Measurements from ENCODE around the gene ACTN1. TPM values are rescaled to one million over a fixed set of nuclear protein-coding genes. Genes with fewer than 3 reads are reported as not detected.

The ACTN1 gene
- total RNA-seq, 4 donors from 2014 or later: 31.9 to 111 (median 76.1) TPM

- TF ChIP-seq CTCF (IDR thresholded peaks at IDR 0.05) (no peak), POLR2A (IDR thresholded peaks at IDR 0.05) (no peak)
- DNase-seq (ENCODE audit: low spot score in 2 of 2): no peak
- H3K4me3 ChIP-seq (ENCODE audit: low read depth, poor library complexity, severe bottlenecking): no peak overlapping the region
- intact Hi-C loops (cut with DNase I; ENCODE audit: low total_unique reads): no loop called here
- WGBS, 2 donors: 69 to 78% methylated on average over 5 of the region's 5 CpGs
Observed at GRCh38 chr14:68998062-68998461, 19.0 kb upstream of the ACTN1 start.

GRCh38 chr14:68995731-68996130 lies 16.6 kb upstream of the ACTN1 start:
- no peak for TF ChIP-seq CTCF (IDR thresholded peaks at IDR 0.05)
- no peak for TF ChIP-seq POLR2A (IDR thresholded peaks at IDR 0.05)
- no peak overlapping the region for H3K4me3 ChIP-seq (ENCODE audit: low read depth, poor library complexity, severe bottlenecking)
- 88 to 90% methylated on average over 4 of the region's 4 CpGs for WGBS, 2 donors
- no peak for DNase-seq (ENCODE audit: low spot score in 2 of 2)
- intact Hi-C loops (cut with DNase I; ENCODE audit: low total_unique reads): no loop called here

GRCh38 chr14:68994056-68994455 lies 15.0 kb upstream of the ACTN1 start:
- intact Hi-C loops (cut with DNase I; ENCODE audit: low total_unique reads): no loop called here
- no peak overlapping the region for H3K4me3 ChIP-seq (ENCODE audit: low read depth, poor library complexity, severe bottlenecking)
- WGBS, 2 donors: 80 to 96% methylated on average over 2 of the region's 2 CpGs
- no peak for DNase-seq (ENCODE audit: low spot score in 2 of 2)
- no peak for TF ChIP-seq CTCF (IDR thresholded peaks at IDR 0.05)
- TF ChIP-seq POLR2A (IDR thresholded peaks at IDR 0.05): no peak

GRCh38 chr14:68987653-68988036 lies 8.5 kb upstream of the ACTN1 start:
- intact Hi-C loops (cut with DNase I; ENCODE audit: low total_unique reads): no loop called here
- 70 to 91% methylated on average over 1 of the region's 1 CpG for WGBS, 2 donors
- DNase-seq (ENCODE audit: low spot score in 2 of 2): no peak
- no peak for TF ChIP-seq POLR2A (IDR thresholded peaks at IDR 0.05)
- no peak overlapping the region for H3K4me3 ChIP-seq (ENCODE audit: low read depth, poor library complexity, severe bottlenecking)

- intact Hi-C loops (cut with DNase I; ENCODE audit: low total_unique reads): no loop called here
- no peak for TF ChIP-seq POLR2A (IDR thresholded peaks at IDR 0.05)
- no peak for TF ChIP-seq CTCF (IDR thresholded peaks at IDR 0.05)
- 31 to 43% methylated on average over 2 of the region's 2 CpGs for WGBS, 2 donors
- H3K4me3 ChIP-seq (ENCODE audit: low read depth, poor library complexity, severe bottlenecking): no peak overlapping the region
- no peak for DNase-seq (ENCODE audit: low spot score in 2 of 2)
Observed at GRCh38 chr14:68986926-68987652, 8.0 kb upstream of the ACTN1 start.

- intact Hi-C loops (cut with DNase I; ENCODE audit: low total_unique reads): no loop called here
- TF ChIP-seq CTCF (IDR thresholded peaks at IDR 0.05) (no peak), POLR2A (IDR thresholded peaks at IDR 0.05) (no peak)
- H3K4me3 ChIP-seq (ENCODE audit: low read depth, poor library complexity, severe bottlenecking): no peak overlapping the region
- 80 to 82% methylated on average over 2 of the region's 2 CpGs for WGBS, 2 donors
- no peak for DNase-seq (ENCODE audit: low spot score in 2 of 2)
Observed at GRCh38 chr14:68986225-68986624, 7.1 kb upstream of the ACTN1 start.

Data from lower leg skin (tissue), 4 donors.